A549 (cell line): ENCODE measurements around the gene PODXL2. TPM values are rescaled to one million over a fixed set of nuclear protein-coding genes. Genes with fewer than 3 reads are reported as not detected.

ENCODE experiments used
- ATAC-seq, 2 experiments: fragments of 200-7000 bp in 1 of 2; fragments of >200 bp in 1 of 2; cut with Nextera tagmentation in 1 of 2; cut with Tn5 transposase in 1 of 2; 3 replicates each; pipeline versions ENCODE4 v1.8.0 to v1.9.1; 2018 to 2020; ENCODE audit warnings: mild to moderate bottlenecking in 1 of 2, moderate library complexity in 1 of 2
- CTCF ChIA-PET: fragments of 300-600 bp; sonication (Branson Sonifier 250); formaldehyde crosslinking; extraction: SDS; loops from one replicate; lab custom pipeline; 2021; ENCODE audit warnings: antibody characterized with exemption, inconsistent platforms; lab: Yijun Ruan, JAX
- POLR2A ChIA-PET: fragments of 350-600 bp; formaldehyde crosslinking; extraction: SDS; loops from one replicate; lab custom pipeline; 2021; ENCODE audit warnings: antibody characterized with exemption, inconsistent platforms; lab: Yijun Ruan, JAX
- DNase-seq, 2 experiments: peaks; one replicate each; pipeline versions ENCODE4 v3.0.0 to v3.0.0-alpha.2; 2011 to 2016; ENCODE audit warnings: low read depth in 1 of 2, low spot score in 1 of 2
- FAIRE-seq: peaks from 2 replicates; lab custom pipeline; 2011; peaks lifted over from hg19 to GRCh38; lab: Jason Lieb, UNC
- H3K27ac ChIP-seq, 2 experiments: fragments of >200 bp; sonication (Bioruptor Twin); formaldehyde crosslinking; 3 replicates each; pipeline ENCODE4 v1.5.1; 2016 to 2017
- H3K4me1 ChIP-seq: fragments of >200 bp; sonication (Bioruptor Twin); formaldehyde crosslinking; 3 replicates; pipeline ENCODE4 v1.6.1; 2016
- H3K4me2 ChIP-seq: fragments of >200 bp; sonication (Bioruptor Twin); formaldehyde crosslinking; 3 replicates; pipeline ENCODE4 v1.6.1; 2016
- H3K4me3 ChIP-seq: fragments of >200 bp; sonication (Bioruptor Twin); formaldehyde crosslinking; 3 replicates; pipeline ENCODE4 v1.5.1; 2016
- H3K9me3 ChIP-seq: fragments of >200 bp; sonication (Bioruptor Twin); formaldehyde crosslinking; 3 replicates; pipeline ENCODE4 v1.6.1; 2016
- CBX2 ChIP-seq: fragments of 200-600 bp; sonication (generic); IDR thresholded peaks from 2 replicates; pipeline ENCODE4 v1.6.1; 2016; ENCODE audit warnings: low read depth, mild to moderate bottlenecking, borderline replicate concordance
- CTCF ChIP-seq: fragments of >200 bp; sonication (Bioruptor Twin); formaldehyde crosslinking; IDR thresholded peaks from 3 replicates; pipeline ENCODE4 v1.5.1; 2016
- ELK1 ChIP-seq: fragments of 150-350 bp; IDR thresholded peaks from 2 replicates; pipeline ENCODE4 v1.6.1; 2014; ENCODE audit warnings: low read depth, mild to moderate bottlenecking, low read length
- EP300 ChIP-seq, 2 experiments: fragments of >200 bp; sonication (Bioruptor Twin); formaldehyde crosslinking; IDR thresholded peaks; 2 replicates in 1 of 2; 3 replicates in 1 of 2; pipeline ENCODE4 v1.6.1; 2016 to 2017
- HDAC2 ChIP-seq: fragments of 200-600 bp; sonication (generic); IDR thresholded peaks from 2 replicates; pipeline ENCODE4 v1.6.1; 2016
- HEYL ChIP-seq: fragments of 250-450 bp; sonication (Bioruptor Pico); IDR thresholded peaks from 2 replicates; pipeline ENCODE4 v1.8.0; 2021; ENCODE audit warnings: mild to moderate bottlenecking, moderate library complexity
- HMGXB4 ChIP-seq: fragments of 250-450 bp; sonication (Bioruptor Pico); IDR thresholded peaks from 2 replicates; pipeline ENCODE4 v1.5.0; 2021; ENCODE audit warnings: mild to moderate bottlenecking, moderate library complexity, borderline replicate concordance
- HOXB13 ChIP-seq: fragments of 250-450 bp; sonication (Bioruptor Pico); IDR thresholded peaks from 2 replicates; pipeline ENCODE4 v1.5.0; 2020; ENCODE audit warnings: low read depth, mild to moderate bottlenecking, moderate library complexity
- HOXB5 ChIP-seq: fragments of 250-450 bp; sonication (Bioruptor Pico); IDR thresholded peaks from 2 replicates; pipeline ENCODE4 v1.5.0; 2020; ENCODE audit warnings: mild to moderate bottlenecking, moderate library complexity
- MAFK ChIP-seq: fragments of 450-650 bp; IDR thresholded peaks from 2 replicates; pipeline ENCODE4 v1.6.1; 2014; ENCODE audit not compliant: partially characterized antibody
- NR3C1 ChIP-seq: fragments of >200 bp; sonication (Bioruptor Twin); formaldehyde crosslinking; IDR thresholded peaks from 3 replicates; pipeline ENCODE4 v1.6.1; 2017
- SREBF2 ChIP-seq: fragments of 450-650 bp; IDR thresholded peaks from 2 replicates; pipeline ENCODE4 v1.6.1; 2014; ENCODE audit warnings: mild to moderate bottlenecking, moderate library complexity
- USF2 ChIP-seq: fragments of 450-650 bp; IDR thresholded peaks from 2 replicates; pipeline ENCODE4 v1.6.1; 2014; ENCODE audit warnings: antibody characterized with exemption
- ZNF302 ChIP-seq: fragments of 250-450 bp; sonication (Bioruptor Pico); IDR thresholded peaks from 2 replicates; pipeline ENCODE4 v1.9.0; 2021; ENCODE audit warnings: inconsistent platforms, mild to moderate bottlenecking, moderate library complexity
- WGBS: methylation state at CpG from one replicate; pipeline ENCODE4 v1.1.6; 2017; ENCODE audit errors: missing lambda C conversion rate; 5-methylcytosine and 5-hydroxymethylcytosine counted together
- polyA plus RNA-seq, 4 experiments: library from polyadenylated mRNA; depleted of rRNA in 3 of 4; stranded (reverse); fragments of >200 nt; fragmentation: RNase III in 1 of 4; extraction: RNeasy Plus Mini Kit Qiagen cat#74134 plus additional on column Dnase treatment in 1 of 4; gene quantifications; 2 replicates in 3 of 4; 3 replicates in 1 of 4; pipeline ENCODE4 v1.2.3, GENCODE V29; 2011 to 2017

PODXL2 gene
- polyA plus RNA-seq, 2 of the 4 experiments (the other 2 are of a cell fraction): 4.2 to 5.5 TPM

- CTCF ChIA-PET: interaction anchor here (0.8 to 1.8 kb wide), 3 partner anchors 18 to 41 kb away, joined by 3 to 5 read pairs (median 3); no protein-coding TSS in a partner anchor
- TF ChIP-seq HEYL (CRISPR knock-in tag): no peak
- TF ChIP-seq HOXB5 (CRISPR knock-in tag): no peak
- TF ChIP-seq SREBF2: no peak
- no peak for TF ChIP-seq NR3C1
- TF ChIP-seq ZNF302 (CRISPR knock-in tag): no peak
- TF ChIP-seq MAFK: no peak
- TF ChIP-seq HDAC2: no peak
- DNase-seq (no peak), FAIRE-seq (no peak), ATAC-seq (no peak)
- Histone ChIP-seq H3K4me2 (peak overlapping the region; percentile 73), H3K4me1 (peaks cover 6% of the 10 kb centered on the region; the same call in 1 of the 3 replicates), H3K4me3 (peak overlapping the region; percentile 58), H3K27ac (no peak overlapping the region), H3K9me3 (0 out of 3 replicates have a peak, but pooled peaks cover 3% of the 10 kb centered on the region)
- POLR2A ChIA-PET: no interaction called here
- WGBS: 87% methylated on average over 4 of the region's 4 CpGs
These were observed 578 bp upstream of the PODXL2 start for GRCh38 chr3:127628426-127628787.

GRCh38 chr3:127629467-127630403 is 750 bp downstream of the PODXL2 start:
- peak overlapping the region; percentile 62 to 81 for H3K27ac ChIP-seq
- TF ChIP-seq USF2 (no peak), HMGXB4 (CRISPR knock-in tag) (no peak), EP300 (IDR thresholded peaks at IDR 0.05) (no peak), ELK1 (no peak), CBX2 (no peak), CTCF (no peak), HOXB13 (no peak)
- TF ChIP-seq, all 56 proteins: peak for 0
- 0 out of 3 replicates have a peak, but pooled peaks cover 3% of the 10 kb centered on the region for H3K9me3 ChIP-seq
- ATAC-seq (no peak), DNase-seq (no peak), FAIRE-seq (no peak)
- H3K4me1 ChIP-seq: peaks cover 6% of the 10 kb centered on the region; the same call in 1 of the 3 replicates
- 73% methylated on average over 34 of the region's 65 CpGs for WGBS
- CTCF ChIA-PET: interaction anchor here (1.5 to 1.8 kb wide), 2 partner anchors 20 to 504 kb away, joined by 3 to 5 read pairs; no protein-coding TSS in a partner anchor
- peak overlapping the region; percentile 58 for H3K4me3 ChIP-seq
- peak overlapping the region; percentile 73 for H3K4me2 ChIP-seq
- POLR2A ChIA-PET: no interaction called here
